GM18499 (cell line): Measurements from ENCODE around the gene IL4.

Source experiments
- ATAC-seq: cut with Tn5 transposase; IDR thresholded peaks from one replicate; pipeline ENCODE4 v1.9.1; 2021; ENCODE audit warnings: moderate number of reproducible peaks; ENCODE audit not compliant: insufficient read depth, unreplicated experiment

IL4 gene

GRCh38 chr5:132669966-132670882 is 3.6 kb upstream of the IL4 start:
- ATAC-seq = no peak

- no peak for ATAC-seq
Measured at GRCh38 chr5:132671000-132671399, 2.8 kb upstream of the IL4 start.

GRCh38 chr5:132673488-132673887 is 301 bp upstream of the IL4 start:
- ATAC-seq = no peak

GRCh38 chr5:132674671-132675506 is 1.1 kb downstream of the IL4 start:
- peak; percentile 64 for ATAC-seq

- no peak for ATAC-seq
Measured at GRCh38 chr5:132675936-132676689, 2.3 kb downstream of the IL4 start.

GRCh38 chr5:132677191-132677590 is 3.4 kb downstream of the IL4 start:
- ATAC-seq = no peak

- no peak for ATAC-seq
Measured at GRCh38 chr5:132677682-132678400, 4.1 kb downstream of the IL4 start.

GRCh38 chr5:132678735-132679134 is 4.9 kb downstream of the IL4 start:
- ATAC-seq = no peak

- ATAC-seq = no peak
Measured at GRCh38 chr5:132679166-132679565, 5.4 kb downstream of the IL4 start.

GRCh38 chr5:132679717-132680380 is 6.1 kb downstream of the IL4 start:
- no peak for ATAC-seq

GRCh38 chr5:132680780-132681475 is 7.1 kb downstream of the IL4 start:
- no peak for ATAC-seq

- no peak for ATAC-seq
Measured at GRCh38 chr5:132681476-132681831, 7.7 kb downstream of the IL4 start.

- no peak for ATAC-seq
Measured at GRCh38 chr5:132681983-132682382, 8.2 kb downstream of the IL4 start.

- no peak for ATAC-seq
Measured at GRCh38 chr5:132684491-132684890, 10.7 kb downstream of the IL4 start.

- no peak for ATAC-seq
Measured at GRCh38 chr5:132684922-132685720, 11.3 kb downstream of the IL4 start.

- ATAC-seq = no peak
Measured at GRCh38 chr5:132686193-132686592, 12.4 kb downstream of the IL4 start.

GRCh38 chr5:132687995-132688394 is 14.2 kb downstream of the IL4 start:
- no peak for ATAC-seq
